MCF 10A (cell line): ENCODE measurements around the gene RELN. TPM values are rescaled to one million over a fixed set of nuclear protein-coding genes. Genes with fewer than 3 reads are reported as not detected.

ENCODE experiments used
- BruUV-seq: library from RNA; stranded (reverse); fragments of 400-500 nt; replicated peaks from 2 replicates; lab custom pipeline; 2021; lab: Mats Ljungman, UMichigan
- CTCF ChIA-PET: fragments of 300-600 bp; sonication (Branson Sonifier 250); formaldehyde crosslinking; extraction: SDS; loops from one replicate; lab custom pipeline; 2021; ENCODE audit warnings: antibody characterized with exemption, inconsistent platforms; lab: Yijun Ruan, JAX
- POLR2A ChIA-PET: fragments of 300-600, 350-650 bp; sonication (Branson Sonifier 250); formaldehyde crosslinking; extraction: SDS; loops from one replicate; lab custom pipeline; 2020; ENCODE audit warnings: antibody characterized with exemption, inconsistent platforms; lab: Yijun Ruan, JAX
- DNase-seq: peaks from one replicate; pipeline ENCODE4 v3.0.0-alpha.2; 2018; ENCODE audit not compliant: unreplicated experiment
- H3K27ac Mint-ChIP-seq: one replicate; pipeline ENCODE4 v1.8.0; 2022; ENCODE audit warnings: mild to moderate bottlenecking, low read depth, mixed read lengths; ENCODE audit not compliant: unreplicated experiment
- H3K27me3 Mint-ChIP-seq: one replicate; pipeline ENCODE4 v1.8.0; 2022; ENCODE audit warnings: mixed read lengths; ENCODE audit not compliant: insufficient read depth, unreplicated experiment
- H3K36me3 Mint-ChIP-seq: one replicate; pipeline ENCODE4 v1.8.0; 2022; ENCODE audit warnings: mild to moderate bottlenecking, moderate library complexity, mixed read lengths; ENCODE audit not compliant: insufficient read depth, unreplicated experiment
- H3K4me1 Mint-ChIP-seq: one replicate; pipeline ENCODE4 v1.8.0; 2022; ENCODE audit warnings: mixed read lengths; ENCODE audit not compliant: insufficient read depth, unreplicated experiment
- H3K4me3 Mint-ChIP-seq: one replicate; pipeline ENCODE4 v1.8.0; 2022; ENCODE audit warnings: mild to moderate bottlenecking, moderate library complexity, mixed read lengths; ENCODE audit not compliant: unreplicated experiment
- H3K9me3 Mint-ChIP-seq: one replicate; pipeline ENCODE4 v1.8.0; 2022; ENCODE audit warnings: mixed read lengths; ENCODE audit not compliant: unreplicated experiment
- intact Hi-C: fragments of 100-400 bp; cut with micrococcal nuclease; formaldehyde crosslinking; loops from 2 replicates; pipeline ENCODE4 v1.14.1; 2022
- total RNA-seq: library from RNA; stranded (reverse); gene quantifications from 2 replicates; pipeline ENCODE4 v1.2.3, GENCODE V29; 2022
- TF ChIP-seq, protein P1 (sequence below): fragments of 200-600 bp; IDR thresholded peaks from one replicate; pipeline ENCODE4 v1.8.0; 2022; ENCODE audit warnings: antibody characterized with exemption, mild to moderate bottlenecking; ENCODE audit not compliant: unreplicated experiment

RELN gene
- total RNA-seq, 1 experiment from 2014 or later: not detected

DNA sequence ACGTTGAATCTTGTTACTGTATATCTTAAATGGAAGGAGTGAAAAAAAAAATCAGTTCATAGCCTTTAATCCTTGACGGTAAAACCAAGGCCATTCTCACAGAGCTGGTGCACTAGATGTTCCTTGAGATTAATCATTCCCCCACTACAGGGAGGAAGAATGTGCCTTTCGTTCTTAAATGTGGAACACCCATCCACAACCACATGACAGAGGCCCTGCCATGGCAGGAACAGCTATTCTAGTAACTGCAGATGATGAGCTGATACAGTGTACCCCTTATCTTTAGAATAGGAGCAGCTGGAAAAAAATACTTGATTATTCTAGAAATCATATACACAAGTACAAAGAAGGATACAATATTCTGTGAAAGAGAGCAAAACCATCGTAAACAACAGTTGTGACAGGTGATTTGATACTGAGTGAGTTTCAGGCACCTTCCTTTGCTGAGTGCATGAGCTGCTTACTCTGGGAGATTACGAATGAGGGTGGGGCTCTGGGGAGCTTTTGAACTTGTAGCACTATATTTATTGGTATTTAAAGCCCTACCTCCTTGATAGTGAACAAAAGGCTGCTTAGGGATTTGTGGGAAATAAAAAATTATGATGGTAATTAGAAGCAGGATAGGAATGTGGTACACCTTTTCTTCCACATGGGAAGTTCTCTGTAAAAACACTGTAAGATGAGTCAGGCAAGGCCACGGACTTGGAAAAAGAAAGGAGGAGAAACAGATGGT lies 299.1 kb downstream of the RELN start:
- Mint-ChIP-seq H3K4me1 (no peaks in the 10 kb centered on the region), H3K36me3 (no peaks in the 10 kb centered on the region), H3K9me3 (no peaks in the 10 kb centered on the region), H3K4me3 (no peak overlapping the region), H3K27ac (no peak overlapping the region), H3K27me3 (peaks cover 36% of the 10 kb centered on the region)
- ChIA-PET POLR2A (interaction anchor here (0.7 kb wide), 1 partner anchor 214 kb away, joined by 3 read pairs; no protein-coding TSS in a partner anchor), CTCF (no interaction called here)
- TF ChIP-seq, protein P1, sequence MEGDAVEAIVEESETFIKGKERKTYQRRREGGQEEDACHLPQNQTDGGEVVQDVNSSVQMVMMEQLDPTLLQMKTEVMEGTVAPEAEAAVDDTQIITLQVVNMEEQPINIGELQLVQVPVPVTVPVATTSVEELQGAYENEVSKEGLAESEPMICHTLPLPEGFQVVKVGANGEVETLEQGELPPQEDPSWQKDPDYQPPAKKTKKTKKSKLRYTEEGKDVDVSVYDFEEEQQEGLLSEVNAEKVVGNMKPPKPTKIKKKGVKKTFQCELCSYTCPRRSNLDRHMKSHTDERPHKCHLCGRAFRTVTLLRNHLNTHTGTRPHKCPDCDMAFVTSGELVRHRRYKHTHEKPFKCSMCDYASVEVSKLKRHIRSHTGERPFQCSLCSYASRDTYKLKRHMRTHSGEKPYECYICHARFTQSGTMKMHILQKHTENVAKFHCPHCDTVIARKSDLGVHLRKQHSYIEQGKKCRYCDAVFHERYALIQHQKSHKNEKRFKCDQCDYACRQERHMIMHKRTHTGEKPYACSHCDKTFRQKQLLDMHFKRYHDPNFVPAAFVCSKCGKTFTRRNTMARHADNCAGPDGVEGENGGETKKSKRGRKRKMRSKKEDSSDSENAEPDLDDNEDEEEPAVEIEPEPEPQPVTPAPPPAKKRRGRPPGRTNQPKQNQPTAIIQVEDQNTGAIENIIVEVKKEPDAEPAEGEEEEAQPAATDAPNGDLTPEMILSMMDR: no peak
- BruUV-seq: no TSS peak
- no peak for DNase-seq
- intact Hi-C loops: no loop called here

DNA sequence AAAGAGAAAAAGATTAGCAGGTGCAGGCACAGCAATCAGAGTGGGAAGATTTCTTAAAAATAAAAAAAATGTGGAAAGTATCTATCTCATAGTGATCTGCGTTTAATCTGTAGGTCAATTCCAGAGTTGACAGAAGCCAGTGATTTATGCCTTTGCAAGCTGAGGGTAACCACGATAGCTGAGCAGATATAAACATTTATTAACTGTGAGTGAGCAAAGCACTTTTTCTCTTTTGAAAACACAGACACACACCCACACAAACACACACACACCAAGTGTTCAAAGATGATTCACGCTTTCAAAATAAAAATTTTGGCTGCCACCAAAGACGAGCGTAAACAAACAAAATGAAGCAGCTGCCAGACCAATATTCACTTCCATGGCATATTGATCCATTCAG lies 300.2 kb downstream of the RELN start:
- no peak overlapping the region for H3K27ac Mint-ChIP-seq
- BruUV-seq: no TSS peak
- CTCF ChIA-PET: interaction anchor here (0.8 kb wide), 1 partner anchor 457 kb away, joined by 3 read pairs; no protein-coding TSS in a partner anchor
- H3K27me3 Mint-ChIP-seq: peaks cover 41% of the 10 kb centered on the region
- H3K4me3 Mint-ChIP-seq: no peak overlapping the region
- no peak for DNase-seq
- H3K9me3 Mint-ChIP-seq: no peaks in the 10 kb centered on the region
- intact Hi-C loops: no loop called here
- POLR2A ChIA-PET: no interaction called here
- H3K4me1 Mint-ChIP-seq: no peaks in the 10 kb centered on the region
- TF ChIP-seq, protein P1: no peak
- no peaks in the 10 kb centered on the region for H3K36me3 Mint-ChIP-seq

DNA sequence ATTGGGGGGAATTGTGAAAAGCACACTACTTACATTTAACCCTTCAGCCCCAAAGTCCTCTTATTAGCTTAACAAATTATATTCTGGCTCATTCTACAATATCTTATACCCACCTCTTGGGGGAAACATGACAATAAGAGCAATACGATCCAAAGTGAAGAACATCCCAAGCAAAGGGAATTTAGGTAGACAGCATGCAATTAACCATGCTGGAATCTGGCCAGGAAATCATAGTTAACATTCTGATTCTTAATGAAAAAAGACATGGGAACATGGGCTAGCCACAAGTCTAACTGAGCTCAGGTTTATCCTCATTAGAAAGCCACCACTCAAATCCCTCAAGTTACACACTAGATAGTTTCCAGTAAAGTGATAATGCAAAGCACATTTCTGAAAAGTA lies 301.5 kb downstream of the RELN start:
- BruUV-seq: no TSS peak
- H3K27ac Mint-ChIP-seq: no peak overlapping the region
- POLR2A ChIA-PET: no interaction called here
- peaks cover 38% of the 10 kb centered on the region for H3K27me3 Mint-ChIP-seq
- no peak overlapping the region for H3K4me3 Mint-ChIP-seq
- H3K9me3 Mint-ChIP-seq: no peaks in the 10 kb centered on the region
- no peaks in the 10 kb centered on the region for H3K4me1 Mint-ChIP-seq
- no peaks in the 10 kb centered on the region for H3K36me3 Mint-ChIP-seq
- no peak for DNase-seq
- intact Hi-C loops: no loop called here
- CTCF ChIA-PET: no interaction called here
- TF ChIP-seq, protein P1: no peak

DNA sequence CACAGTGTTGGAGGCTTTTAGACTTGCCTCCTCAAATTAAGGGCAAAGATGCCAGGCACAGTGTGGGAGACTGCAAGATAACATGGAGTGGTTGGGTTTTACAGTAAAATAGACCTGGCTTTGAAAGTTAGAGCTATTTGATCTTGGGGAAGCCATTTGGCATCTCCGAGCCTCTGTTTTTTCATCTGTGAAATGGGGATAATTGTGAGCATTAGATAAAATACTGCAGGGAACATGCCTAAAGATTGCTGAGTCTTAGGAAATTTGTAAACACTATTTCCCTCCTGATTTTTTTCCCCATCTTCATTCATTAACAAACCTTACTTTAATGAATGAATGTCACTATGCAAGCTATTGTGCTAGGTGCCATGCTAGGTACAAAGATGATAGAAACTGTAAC lies 302.2 kb downstream of the RELN start:
- TF ChIP-seq, protein P1: no peak
- no peaks in the 10 kb centered on the region for H3K9me3 Mint-ChIP-seq
- intact Hi-C loops: no loop called here

More for the DNA sequence above, 302.2 kb downstream of the RELN start:
- POLR2A ChIA-PET: no interaction called here
- CTCF ChIA-PET: no interaction called here
- Mint-ChIP-seq H3K4me1 (no peaks in the 10 kb centered on the region), H3K27ac (no peak overlapping the region), H3K36me3 (no peaks in the 10 kb centered on the region), H3K27me3 (peaks cover 38% of the 10 kb centered on the region), H3K4me3 (no peak overlapping the region)
- BruUV-seq: no TSS peak
- no peak for DNase-seq
